Brain microvascular endothelial cell (primary cell): Measurements from ENCODE around the gene EPHA3.

Source experiments
- DNase-seq: peaks from one replicate; pipeline ENCODE4 v3.0.0-alpha.2; 2020
- H3K27ac ChIP-seq: fragments of 250-450 bp; sonication (Bioruptor Pico); 2 replicates; pipeline ENCODE4 v1.5.1; 2020; ENCODE audit warnings: mild to moderate bottlenecking, moderate library complexity
- H3K27me3 ChIP-seq: fragments of 250-450 bp; sonication (Bioruptor Pico); replicated peaks from 2 replicates; pipeline ENCODE4 v1.5.1; 2020; ENCODE audit warnings: mild to moderate bottlenecking
- H3K36me3 ChIP-seq: fragments of 250-450 bp; sonication (Bioruptor Pico); replicated peaks from 2 replicates; pipeline ENCODE4 v1.5.1; 2020; ENCODE audit warnings: mild to moderate bottlenecking
- H3K4me3 ChIP-seq: 2 replicates; pipeline ENCODE4 v1.5.1; 2011; ENCODE audit warnings: low read depth, mild to moderate bottlenecking, control low read depth, low read length, moderate library complexity
- in situ Hi-C: cut with HindIII; loops from 2 replicates; pipeline ENCODE4 v1.10.0; 2017; ENCODE audit warnings: low sequenced_read_pairs, low pct_ligation_motif_present
- TF ChIP-seq, protein P1 (sequence below): IDR thresholded peaks from 2 replicates; pipeline ENCODE4 v1.5.1; 2011; ENCODE audit warnings: low read depth, mild to moderate bottlenecking, moderate library complexity, low read length, control low read depth, inconsistent platforms; ENCODE audit errors: missing control alignments

EPHA3 gene

DNA sequence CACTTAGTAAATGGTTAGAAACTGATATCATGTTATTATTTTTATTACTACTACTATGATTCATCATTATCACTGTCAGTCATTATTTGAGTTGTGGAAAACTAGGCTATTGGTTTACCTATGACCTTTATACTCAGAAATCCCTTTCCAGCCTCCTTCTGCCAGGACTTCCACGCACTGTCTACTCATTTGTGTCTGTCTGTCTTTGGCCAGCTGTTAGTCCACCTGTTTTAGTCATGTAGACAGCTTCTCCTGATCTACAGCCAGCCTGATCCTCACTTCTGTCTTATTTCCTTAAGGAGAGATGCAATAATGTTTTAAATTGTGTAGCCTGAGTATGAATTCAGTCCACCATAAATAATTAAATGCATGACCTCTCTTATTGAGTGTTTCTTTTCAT is 162.8 kb downstream of the EPHA3 start:
- H3K36me3 ChIP-seq, result no peaks in the 10 kb centered on the region
- no peaks in the 10 kb centered on the region for H3K27me3 ChIP-seq
- TF ChIP-seq, protein P1, sequence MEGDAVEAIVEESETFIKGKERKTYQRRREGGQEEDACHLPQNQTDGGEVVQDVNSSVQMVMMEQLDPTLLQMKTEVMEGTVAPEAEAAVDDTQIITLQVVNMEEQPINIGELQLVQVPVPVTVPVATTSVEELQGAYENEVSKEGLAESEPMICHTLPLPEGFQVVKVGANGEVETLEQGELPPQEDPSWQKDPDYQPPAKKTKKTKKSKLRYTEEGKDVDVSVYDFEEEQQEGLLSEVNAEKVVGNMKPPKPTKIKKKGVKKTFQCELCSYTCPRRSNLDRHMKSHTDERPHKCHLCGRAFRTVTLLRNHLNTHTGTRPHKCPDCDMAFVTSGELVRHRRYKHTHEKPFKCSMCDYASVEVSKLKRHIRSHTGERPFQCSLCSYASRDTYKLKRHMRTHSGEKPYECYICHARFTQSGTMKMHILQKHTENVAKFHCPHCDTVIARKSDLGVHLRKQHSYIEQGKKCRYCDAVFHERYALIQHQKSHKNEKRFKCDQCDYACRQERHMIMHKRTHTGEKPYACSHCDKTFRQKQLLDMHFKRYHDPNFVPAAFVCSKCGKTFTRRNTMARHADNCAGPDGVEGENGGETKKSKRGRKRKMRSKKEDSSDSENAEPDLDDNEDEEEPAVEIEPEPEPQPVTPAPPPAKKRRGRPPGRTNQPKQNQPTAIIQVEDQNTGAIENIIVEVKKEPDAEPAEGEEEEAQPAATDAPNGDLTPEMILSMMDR, result no peak
- H3K27ac ChIP-seq, result no peak overlapping the region
- no peak overlapping the region for H3K4me3 ChIP-seq
- in situ Hi-C loops, result no loop called here
- DNase-seq, result no peak

- H3K27ac ChIP-seq, result no peak overlapping the region
- H3K27me3 ChIP-seq, result no peaks in the 10 kb centered on the region
- no peaks in the 10 kb centered on the region for H3K36me3 ChIP-seq
- TF ChIP-seq, protein P1, result no peak
- in situ Hi-C loops, result no loop called here
- no peak overlapping the region for H3K4me3 ChIP-seq
- DNase-seq, result no peak
These were observed 167.6 kb downstream of the EPHA3 start for GRCh38 chr3:89275001-89275400.

GRCh38 chr3:89276116-89276515 is 168.7 kb downstream of the EPHA3 start:
- H3K27me3 ChIP-seq, result no peaks in the 10 kb centered on the region
- no peak for DNase-seq
- H3K36me3 ChIP-seq, result no peaks in the 10 kb centered on the region
- in situ Hi-C loops, result no loop called here
- TF ChIP-seq, protein P1, result no peak
- no peak overlapping the region for H3K4me3 ChIP-seq
- no peak overlapping the region for H3K27ac ChIP-seq

GRCh38 chr3:89278302-89279025 is 171.0 kb downstream of the EPHA3 start:
- no peak overlapping the region for H3K4me3 ChIP-seq
- no peak for DNase-seq
- H3K27ac ChIP-seq, result no peak overlapping the region
- no peaks in the 10 kb centered on the region for H3K36me3 ChIP-seq
- no peaks in the 10 kb centered on the region for H3K27me3 ChIP-seq
- TF ChIP-seq, protein P1, result no peak
- in situ Hi-C loops, result no loop called here

GRCh38 chr3:89280301-89280700 is 172.9 kb downstream of the EPHA3 start:
- in situ Hi-C loops, result no loop called here
- Histone ChIP-seq H3K27me3 (no peaks in the 10 kb centered on the region), H3K4me3 (no peak overlapping the region), H3K27ac (no peak overlapping the region), H3K36me3 (no peaks in the 10 kb centered on the region)
- DNase-seq, result no peak
- TF ChIP-seq, protein P1, result no peak
